ENCODE results near the gene TRIO. TPM values are rescaled to one million over a fixed set of nuclear protein-coding genes. Genes with fewer than 3 reads are reported as not detected.

The TRIO gene
- total RNA-seq, 1 donor from 2014 or later: 111 TPM

DNA sequence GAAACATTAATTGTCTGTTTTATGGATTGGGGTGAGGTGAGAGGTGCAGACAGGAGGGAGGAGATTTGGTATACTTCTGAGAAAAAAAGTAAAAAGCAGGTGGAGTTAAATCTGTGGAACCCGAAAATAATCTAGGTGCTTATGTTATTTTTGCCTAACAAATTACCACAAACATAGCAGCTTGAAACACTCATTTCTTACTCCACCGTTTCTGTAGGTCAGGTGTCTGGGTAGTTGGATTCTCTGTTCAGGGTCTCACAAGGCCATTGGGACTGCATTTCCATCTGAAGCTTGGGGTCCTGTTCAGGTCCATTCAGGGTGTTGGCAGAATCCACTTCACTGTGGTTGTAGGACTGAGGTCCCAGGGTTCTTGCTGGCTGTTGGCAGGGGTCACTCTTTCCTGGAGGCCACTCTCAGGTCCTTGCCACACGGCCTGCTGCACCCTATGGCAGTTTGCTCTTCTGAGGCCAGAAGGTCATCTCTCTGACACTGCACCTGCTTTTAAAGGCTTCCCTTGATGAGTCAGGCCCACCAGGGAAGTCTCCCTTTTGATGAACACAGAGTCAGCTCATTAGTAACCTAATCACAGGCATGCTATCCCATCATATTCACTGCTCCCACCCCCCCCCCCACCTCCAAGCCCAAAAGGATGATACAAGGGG lies 82.2 kb downstream of the TRIO start:
- DNase-seq (ENCODE audit: low spot score): no peak

DNA sequence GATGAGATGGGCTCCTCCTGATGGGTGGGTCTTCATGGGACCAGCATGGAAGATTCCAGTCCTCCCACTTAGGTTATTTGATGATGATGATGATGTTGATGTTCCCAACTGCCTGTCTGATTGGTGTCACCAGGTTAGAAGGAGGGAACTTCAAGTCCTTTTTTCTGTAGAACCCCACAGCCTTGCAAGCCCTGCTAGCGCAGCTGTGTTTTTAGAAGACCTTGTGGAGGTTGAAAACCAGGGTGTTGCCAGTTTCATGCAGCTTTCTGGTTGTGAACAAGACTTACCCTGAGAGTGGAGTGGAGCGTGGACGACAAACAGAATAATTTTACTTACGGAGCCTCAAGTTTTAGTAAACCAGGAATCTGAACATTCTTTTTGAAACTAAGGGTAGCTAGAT lies 83.0 kb downstream of the TRIO start:
- DNase-seq (ENCODE audit: low spot score): no peak

DNA sequence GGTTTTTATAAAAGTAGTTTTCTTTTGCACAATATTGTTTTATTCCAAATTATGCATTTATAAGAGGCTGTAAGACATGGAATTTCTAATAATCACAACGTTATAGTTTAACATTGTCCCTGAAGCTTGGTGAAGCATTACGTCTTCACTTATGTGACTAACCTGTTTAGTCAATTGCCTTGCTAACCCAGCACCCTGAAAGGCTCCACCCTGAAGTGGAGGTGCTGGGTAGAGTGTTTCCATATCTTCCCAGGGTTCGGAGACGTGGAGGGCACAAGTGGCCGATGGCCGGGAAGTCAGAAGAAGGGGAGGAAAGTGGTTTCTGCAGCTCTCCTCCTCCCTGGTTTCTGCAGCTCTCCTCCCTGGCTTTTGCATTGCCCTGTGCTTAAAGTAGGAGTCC lies 83.4 kb downstream of the TRIO start:
- DNase-seq (ENCODE audit: low spot score): no peak

DNA sequence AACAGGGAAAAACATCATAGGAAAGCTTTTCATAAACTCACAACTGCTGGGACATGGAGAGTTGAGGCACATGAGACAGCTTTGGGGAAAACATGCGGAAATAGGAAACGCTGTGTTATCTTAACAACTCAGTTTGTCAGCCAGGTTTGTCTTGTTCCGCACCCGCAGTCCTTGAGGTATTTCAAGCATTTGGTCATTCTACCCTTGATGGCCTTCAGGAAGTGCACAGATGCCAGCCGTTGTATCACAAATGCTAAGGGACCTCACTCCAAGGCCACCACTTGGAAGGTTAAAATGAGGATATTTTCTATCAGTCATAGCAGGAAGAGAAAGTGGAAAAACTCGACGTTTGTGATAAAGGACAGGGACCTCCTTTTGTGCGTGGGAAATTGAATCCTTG lies 83.8 kb downstream of the TRIO start:
- DNase-seq (ENCODE audit: low spot score): no peak

DNA sequence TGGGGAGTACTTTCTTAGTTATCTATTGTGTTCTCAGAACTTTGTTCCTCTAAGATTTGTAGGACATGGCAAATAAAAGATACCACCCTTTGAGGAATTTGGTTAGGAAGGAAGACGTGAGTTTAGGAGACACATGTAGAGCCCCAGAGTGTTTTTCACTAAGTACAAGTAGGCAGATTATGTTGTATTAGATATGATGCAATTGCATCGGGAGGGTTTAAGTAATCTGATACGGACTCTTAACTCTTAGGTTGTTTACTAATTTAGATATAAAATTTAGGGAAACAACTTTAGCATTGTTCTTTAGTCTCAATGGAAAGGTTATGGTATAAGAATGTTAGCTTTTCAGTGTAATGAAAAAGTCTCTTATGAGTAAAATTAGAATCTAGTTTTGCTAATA lies 84.4 kb downstream of the TRIO start:
- DNase-seq (ENCODE audit: low spot score): no peak

DNA sequence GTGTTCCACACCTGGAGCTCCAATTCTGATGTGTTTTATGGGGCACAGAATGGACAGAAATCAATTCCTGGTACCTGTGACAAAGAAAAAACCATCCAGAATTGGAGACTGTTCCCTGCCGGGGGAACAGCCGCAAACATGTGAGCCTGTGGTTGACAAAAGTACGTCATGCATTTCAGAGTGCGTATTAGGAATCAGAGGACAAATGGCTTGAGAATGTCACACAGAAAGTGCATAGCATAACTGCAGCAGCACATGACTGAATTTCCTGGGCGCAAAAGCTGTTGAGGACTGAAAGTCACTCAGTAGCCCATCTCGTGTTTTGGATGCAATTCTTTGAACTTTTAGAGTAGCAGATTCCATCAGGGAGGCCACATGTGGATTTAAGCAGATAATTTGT lies 85.1 kb downstream of the TRIO start:
- DNase-seq (ENCODE audit: low spot score): no peak

DNA sequence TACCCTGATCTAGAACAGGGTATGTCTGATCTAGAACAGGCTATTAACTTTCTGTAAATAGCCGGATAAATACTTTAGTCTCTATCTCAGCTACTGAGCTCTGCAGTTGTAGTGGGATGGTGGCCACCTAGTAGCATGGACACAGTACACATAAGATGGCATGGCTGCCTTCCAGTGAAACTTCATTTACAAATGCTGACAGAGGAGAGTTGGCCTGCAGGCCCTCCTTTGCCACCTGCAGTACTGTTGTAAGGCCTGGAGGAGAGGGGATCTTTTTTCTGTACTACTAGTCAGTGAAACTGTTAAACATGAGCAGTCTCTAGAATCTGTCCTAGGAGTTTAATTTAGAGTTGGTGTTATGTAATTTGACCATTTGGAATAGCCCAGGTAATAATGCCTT lies 86.0 kb downstream of the TRIO start:
- no peak for DNase-seq (ENCODE audit: low spot score)

DNA sequence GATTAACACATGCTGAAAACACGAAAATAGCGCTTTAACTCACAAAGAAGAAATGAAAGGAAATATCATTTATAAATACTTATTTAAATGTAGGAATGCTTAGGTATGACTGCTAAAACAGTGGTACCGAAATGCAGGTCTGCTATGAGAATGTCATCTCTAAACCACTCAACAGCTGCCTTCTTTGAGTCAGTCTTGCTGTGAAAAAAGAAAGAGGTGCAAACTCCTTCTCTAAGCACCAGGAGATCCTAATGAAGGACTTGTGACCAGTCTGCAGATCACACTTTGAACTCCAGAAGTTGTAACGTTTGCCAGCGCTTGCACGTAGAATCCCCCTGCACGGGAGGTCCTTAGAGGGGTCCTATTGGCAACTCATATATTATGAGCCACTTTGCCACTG lies 86.6 kb downstream of the TRIO start:
- no peak for DNase-seq (ENCODE audit: low spot score)

DNA sequence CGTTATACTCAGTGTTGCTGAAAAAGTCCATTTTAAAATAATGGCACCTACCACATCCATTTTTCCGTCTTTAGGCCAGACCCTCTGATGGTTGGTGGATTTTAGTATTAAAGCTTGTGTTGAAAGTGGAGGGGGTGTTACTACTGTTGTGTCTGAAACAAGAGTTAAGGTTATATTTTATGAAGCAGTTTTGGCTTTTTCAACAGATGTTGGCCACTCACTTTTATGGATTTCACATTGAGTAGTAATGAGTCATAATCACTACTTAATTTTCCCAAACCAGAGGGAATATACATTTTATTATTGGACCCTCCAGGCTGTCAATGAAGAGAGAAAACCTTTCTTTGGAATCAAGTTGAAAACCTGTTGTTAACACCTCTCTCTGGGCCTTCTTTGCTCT lies 88.0 kb downstream of the TRIO start:
- no peak for DNase-seq (ENCODE audit: low spot score)

DNA sequence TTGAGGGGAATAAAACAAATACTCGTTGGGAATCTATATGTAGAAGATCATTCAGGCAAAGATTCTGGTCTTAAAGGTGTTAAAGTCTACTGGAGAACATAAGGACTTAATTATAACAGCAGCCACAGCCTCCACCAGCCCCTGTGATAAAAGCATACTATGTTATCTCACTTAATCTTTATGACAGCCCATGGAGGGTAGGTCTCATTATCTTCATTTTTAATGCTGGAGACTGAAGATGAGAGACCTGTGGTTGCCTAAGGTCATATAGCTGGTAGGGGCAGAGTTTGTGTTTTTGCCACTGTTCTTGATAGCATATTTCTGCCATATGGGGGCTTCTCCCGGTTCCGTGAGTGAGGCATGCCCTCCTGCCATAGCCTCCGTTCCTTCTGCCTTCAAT lies 88.7 kb downstream of the TRIO start:
- DNase-seq (ENCODE audit: low spot score): no peak

DNA sequence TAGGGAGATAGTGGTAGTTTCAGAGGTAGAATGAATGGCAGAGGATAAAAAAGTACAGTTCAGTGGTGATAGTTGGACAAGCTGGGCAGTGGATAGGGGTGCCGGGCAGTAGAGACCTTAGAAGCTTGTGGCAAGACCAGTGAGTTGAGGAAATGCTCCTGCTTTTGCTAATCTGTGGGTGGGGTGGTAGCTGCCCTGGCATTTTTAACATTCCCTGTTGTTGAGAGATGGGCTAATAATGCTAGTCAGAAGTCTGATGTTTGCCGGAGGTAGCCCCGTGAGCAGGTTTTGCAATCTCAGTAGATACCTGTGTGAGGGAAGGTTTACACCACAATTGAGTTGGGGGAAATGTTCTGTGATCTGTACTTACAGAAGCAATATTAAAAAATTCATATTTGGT lies 91.1 kb downstream of the TRIO start:
- no peak for DNase-seq (ENCODE audit: low spot score)

DNA sequence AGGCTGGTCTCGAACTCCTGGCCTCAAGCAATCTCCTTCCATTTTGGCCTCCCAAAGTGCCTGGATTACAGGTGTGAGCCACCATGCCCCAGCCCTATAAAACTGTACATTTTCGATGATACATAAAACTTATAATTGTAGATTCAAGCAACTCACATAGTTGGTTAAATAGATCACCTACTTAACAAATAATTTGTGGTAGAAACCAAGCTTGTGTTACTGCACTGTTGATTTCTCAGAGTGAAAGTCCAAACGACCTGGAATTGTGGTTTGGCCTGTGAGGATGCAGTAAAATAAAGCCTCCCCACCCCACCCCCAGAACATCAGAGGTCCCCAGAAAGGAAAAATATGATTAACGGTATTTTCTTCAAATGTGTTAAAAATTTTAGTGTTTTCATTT lies 92.7 kb downstream of the TRIO start:
- DNase-seq (ENCODE audit: low spot score): no peak

DNA sequence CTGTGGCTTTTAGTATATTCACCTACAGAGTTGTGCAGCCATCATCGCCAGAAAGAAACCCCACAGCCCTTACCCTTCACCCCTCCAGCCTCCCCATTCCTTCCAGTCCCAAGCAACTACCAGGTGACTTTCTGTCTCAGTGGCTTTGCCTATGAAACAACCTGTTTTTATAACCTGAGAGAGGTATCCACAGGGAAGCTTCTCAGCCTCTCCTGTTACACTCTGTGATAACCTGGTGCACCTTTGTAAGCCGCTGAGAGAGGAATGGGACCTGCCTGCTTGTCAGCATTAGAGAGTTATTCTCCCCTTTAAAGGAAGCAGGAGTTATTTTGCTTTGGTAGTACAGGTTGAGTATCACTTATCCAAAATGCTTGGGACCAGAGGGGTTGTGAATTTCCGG lies 93.6 kb downstream of the TRIO start:
- no peak for DNase-seq (ENCODE audit: low spot score)

DNA sequence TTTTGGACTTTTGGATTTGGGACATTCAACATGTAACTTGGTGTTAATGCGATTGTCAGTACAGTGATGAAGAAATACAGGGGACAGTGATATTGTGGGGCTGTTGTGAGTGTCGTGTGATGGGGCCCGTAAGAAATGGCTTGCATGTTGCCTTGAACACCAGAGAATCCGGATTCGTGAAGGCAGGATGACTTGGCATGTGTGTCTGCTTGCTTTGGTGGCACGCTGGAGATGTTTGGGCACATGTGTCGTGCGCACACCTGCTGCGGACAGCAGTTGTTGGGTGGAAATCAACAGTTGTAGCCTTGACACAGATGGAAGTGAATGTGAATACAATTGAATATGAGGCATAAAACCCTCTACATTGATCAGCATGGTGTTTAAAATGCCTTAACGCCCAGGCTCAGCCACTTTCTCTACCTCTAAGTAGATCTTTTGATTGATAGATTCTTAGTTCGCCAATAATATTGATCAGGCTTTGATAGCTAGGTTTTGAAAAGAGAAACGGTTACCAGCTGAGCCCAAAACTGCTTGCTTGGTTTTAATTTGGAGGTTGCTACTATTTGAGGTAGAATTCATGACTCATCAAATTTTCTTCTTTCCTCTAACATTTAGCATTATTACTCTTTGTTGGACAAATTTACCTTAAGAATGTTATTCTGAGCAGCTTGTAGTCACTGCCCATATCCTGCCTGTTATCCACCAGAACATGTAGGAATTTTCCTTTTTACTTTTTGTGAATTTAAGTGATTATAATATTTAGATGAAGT lies 94.4 kb downstream of the TRIO start:
- no peak for DNase-seq (ENCODE audit: low spot score)

DNA sequence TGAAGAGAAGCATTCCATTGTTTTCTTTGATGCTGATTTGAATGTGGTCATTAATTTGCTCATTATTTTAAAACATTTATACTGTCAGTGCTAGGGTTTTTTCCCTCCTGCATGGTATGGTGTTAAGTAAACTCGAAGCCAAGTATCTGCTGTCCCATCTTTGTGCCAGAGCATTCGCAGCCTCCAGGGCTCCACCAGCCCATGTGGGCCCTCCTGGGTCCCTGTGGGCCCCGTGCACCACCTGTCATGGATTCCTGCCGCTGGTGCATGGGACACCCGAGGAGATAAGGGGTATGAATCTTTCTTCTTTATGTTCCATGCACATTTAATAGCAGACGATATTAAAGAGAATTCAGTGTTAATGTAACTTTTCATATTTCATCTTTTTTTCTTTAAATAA lies 95.1 kb downstream of the TRIO start:
- no peak for DNase-seq (ENCODE audit: low spot score)

DNA sequence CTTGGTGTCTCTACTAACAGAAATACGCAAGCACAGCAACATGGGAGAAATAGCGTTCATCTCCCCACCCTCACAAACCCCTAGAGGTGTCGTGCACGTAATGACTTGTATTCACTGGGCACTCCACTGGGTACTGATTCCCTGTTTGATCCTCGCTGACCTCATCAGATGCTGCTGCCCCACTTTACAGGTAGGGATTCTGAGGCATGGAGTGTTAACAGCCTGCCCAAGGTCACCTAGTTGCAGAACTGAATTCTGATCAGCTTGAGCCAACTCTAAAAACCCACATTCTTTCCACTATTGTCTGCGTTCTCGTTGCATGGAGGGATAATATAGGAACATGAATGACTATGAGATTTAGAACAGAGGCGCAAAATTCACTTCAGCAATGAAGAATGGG lies 96.3 kb downstream of the TRIO start:
- DNase-seq (ENCODE audit: low spot score): no peak

DNA sequence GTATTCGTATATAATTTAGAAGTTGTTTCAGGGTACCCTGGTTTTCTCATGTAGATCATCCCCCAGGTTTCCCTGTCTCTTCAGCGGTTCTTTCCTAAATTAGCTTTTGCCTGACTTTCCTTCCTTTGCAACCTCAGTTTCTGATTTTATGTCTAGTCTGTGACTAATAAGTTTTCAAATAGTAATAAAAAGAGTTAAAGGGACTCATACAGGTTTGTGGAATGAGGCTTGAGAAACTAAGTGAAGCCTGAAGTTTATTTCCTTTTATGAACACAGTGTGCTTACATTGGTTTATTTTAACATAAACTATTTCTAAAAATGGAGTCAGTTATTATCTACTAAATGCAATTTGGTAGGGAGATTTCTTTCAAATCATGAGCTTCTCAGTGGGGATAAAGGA lies 96.8 kb downstream of the TRIO start:
- no peak for DNase-seq (ENCODE audit: low spot score)

DNA sequence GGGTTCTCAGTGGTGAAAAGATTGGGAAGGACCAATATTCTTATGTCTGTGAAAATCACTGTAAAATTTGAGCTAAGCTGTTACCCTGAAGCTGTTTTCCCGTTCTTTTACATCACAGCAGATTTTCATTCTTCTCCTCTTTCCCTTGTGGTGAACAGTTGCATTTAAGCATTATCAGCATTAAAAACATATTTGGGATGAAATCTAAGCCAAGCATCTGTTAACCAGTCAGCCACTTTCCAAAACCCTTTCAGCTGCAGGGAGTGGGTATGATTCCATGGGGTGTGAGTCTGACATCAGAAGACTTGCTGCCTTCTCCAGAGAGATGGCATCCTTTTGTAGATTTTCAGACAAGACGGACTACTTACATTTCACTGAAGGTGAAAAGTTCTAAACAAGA lies 97.2 kb downstream of the TRIO start:
- no peak for DNase-seq (ENCODE audit: low spot score)

DNA sequence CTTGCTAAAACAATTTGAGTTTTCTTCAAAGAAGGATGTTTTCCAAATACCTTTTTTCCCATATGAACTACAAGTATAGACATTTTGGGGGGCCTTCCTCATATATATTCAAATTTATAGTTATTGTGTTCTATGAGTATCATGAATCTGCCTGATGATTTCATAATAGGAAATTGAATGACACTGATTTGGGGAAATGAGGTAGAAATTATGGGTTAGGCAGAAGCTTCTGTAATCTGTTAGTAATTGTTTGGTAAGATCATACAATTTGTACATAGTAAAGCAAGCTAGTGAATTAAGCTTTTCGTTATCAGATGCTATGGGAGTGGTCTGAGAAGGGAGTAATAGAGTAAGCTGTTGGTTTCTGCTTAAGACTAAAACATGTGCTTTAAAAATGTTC lies 98.0 kb downstream of the TRIO start:
- no peak for DNase-seq (ENCODE audit: low spot score)

DNA sequence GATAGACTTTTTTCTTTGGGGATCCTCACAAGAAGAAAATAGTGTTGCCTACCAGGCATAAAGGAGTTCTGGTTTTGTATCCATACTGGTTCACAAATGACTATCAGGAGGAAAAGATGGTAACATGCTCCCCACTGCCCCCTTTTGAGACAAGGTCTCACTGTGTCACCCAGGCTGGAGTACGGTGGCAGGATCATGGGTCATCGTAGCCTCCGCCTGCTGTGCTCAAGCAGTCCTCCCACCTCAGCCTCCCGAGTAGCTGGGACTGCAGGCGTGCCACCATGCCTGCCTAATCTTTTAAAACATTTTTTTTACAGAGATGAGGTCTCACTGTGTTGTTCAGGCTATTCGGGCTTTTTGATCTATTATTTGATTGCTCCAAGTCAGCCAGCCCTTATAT lies 99.3 kb downstream of the TRIO start:
- no peak for DNase-seq (ENCODE audit: low spot score)

DNA sequence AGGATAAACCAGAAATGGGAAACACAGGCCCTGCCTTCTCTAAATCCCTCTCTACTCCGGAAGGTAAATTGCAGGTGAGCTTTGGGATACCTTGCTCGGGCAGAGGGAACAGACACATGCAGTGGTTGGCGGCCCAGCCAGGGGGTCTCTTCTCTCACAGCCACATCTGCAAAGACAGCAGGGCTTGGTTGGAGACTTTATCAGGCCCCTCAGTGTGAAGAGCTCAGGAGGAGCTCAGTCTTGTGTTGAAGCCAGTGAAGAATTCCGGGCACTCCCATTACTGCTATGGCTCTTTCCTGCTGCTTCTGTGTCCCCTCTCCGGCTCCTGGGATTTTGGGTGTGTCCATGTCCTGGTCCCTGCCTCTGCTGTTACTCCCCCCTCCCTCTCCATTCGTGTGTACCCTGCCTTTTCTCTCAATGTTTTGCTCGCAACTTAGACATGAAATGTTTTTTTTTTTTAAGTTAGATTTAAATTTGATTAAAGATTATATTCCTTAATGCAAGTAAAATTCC lies 99.8 kb downstream of the TRIO start:
- DNase-seq (ENCODE audit: low spot score): no peak

DNA sequence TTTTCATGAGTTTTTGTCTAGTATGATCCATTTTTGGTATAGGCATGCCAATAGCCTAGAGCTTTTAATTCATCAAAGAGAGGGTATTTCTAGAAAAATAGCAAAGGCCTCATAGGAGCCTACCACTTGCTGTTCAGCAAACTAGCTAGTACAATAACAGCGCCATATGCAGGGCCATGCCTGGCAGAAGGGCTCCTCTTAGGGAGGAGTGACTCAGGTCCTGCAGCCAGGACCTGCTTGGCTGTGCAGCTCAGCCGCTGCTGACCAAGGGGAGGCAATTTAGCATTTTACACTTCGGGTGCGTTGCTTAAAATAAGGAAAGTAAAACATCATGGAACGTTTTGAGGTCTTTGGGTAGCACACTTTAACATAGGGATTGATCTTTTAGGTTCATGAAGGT lies 100.6 kb downstream of the TRIO start:
- no peak for DNase-seq (ENCODE audit: low spot score)

DNA sequence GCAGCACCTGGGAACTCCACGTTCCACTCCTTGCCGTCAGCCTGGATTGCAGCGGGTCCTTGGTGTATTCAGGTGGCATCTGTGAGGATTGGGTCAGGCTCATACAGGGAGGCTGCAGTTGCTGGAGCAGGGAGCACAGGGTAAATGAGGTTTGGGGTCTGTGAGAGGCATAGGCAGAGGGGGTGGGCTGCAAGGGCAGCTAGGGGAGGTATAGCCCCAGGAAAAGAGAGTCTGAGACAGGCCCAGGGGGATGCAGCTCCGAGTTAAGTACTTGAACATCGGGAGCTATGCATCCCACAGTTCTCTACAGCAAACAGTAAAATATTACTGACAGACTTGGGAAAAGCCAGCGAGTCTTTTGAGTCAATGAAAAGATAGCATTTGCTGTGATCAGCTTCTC lies 101.6 kb downstream of the TRIO start:
- DNase-seq (ENCODE audit: low spot score): no peak
